ENCODE data around the gene CELF5. TPM values are rescaled to one million over a fixed set of nuclear protein-coding genes. Genes with fewer than 3 reads are reported as not detected.

The CELF5 gene
- total RNA-seq, 4 donors from 2014 or later = not detected

GRCh38 chr19:3291644-3292043 is 67.2 kb downstream of the CELF5 start:
- no peaks in the 10 kb centered on the region for H3K9me3 ChIP-seq
- intact Hi-C loops (cut with DNase I; ENCODE audit: low total_unique reads) (no loop called here), in situ Hi-C loops (cut with MboI; ENCODE audit: low sequenced_read_pairs in 4 of 4) (no loop called here)
- DNase-seq (no peak), ATAC-seq (no peak)
- no peaks in the 10 kb centered on the region for H3K4me1 ChIP-seq
- H3K27me3 ChIP-seq = peaks cover 43 to 60% (median 58%) of the 10 kb centered on the region in 3 donors
- TF ChIP-seq POLR2A (IDR thresholded peaks at IDR 0.05) (no peak), CTCF (IDR thresholded peaks at IDR 0.05 in 4 of 5, conservative IDR thresholded peaks at IDR 0.05 in 1 of 5) (no peak)
- H3K27ac ChIP-seq = no peak overlapping the region
- H3K36me3 ChIP-seq = no peaks in the 10 kb centered on the region
- H3K4me3 ChIP-seq = no peak overlapping the region

- Histone ChIP-seq H3K4me3 (no peak overlapping the region), H3K9me3 (no peaks in the 10 kb centered on the region), H3K27me3 (peaks cover 40 to 60% (median 57%) of the 10 kb centered on the region in 3 donors), H3K4me1 (no peaks in the 10 kb centered on the region), H3K36me3 (no peaks in the 10 kb centered on the region), H3K27ac (no peak overlapping the region)
- ATAC-seq (no peak), DNase-seq (no peak)
- intact Hi-C loops (cut with DNase I; ENCODE audit: low total_unique reads) = no loop called here
- in situ Hi-C loops (cut with MboI; ENCODE audit: low sequenced_read_pairs in 4 of 4) = no loop called here
- TF ChIP-seq CTCF (IDR thresholded peaks at IDR 0.05 in 4 of 5, conservative IDR thresholded peaks at IDR 0.05 in 1 of 5) (no peak), POLR2A (IDR thresholded peaks at IDR 0.05) (no peak)
These were observed 68.6 kb downstream of the CELF5 start for GRCh38 chr19:3292958-3293529.

- DNase-seq (no peak), ATAC-seq (no peak)
- Histone ChIP-seq H3K36me3 (no peaks in the 10 kb centered on the region), H3K4me1 (no peaks in the 10 kb centered on the region), H3K9me3 (no peaks in the 10 kb centered on the region), H3K27ac (no peak overlapping the region), H3K27me3 (peaks cover 36 to 58% (median 54%) of the 10 kb centered on the region in 3 donors), H3K4me3 (no peak overlapping the region)
- TF ChIP-seq CTCF (IDR thresholded peaks at IDR 0.05 in 4 of 5, conservative IDR thresholded peaks at IDR 0.05 in 1 of 5) (no peak), POLR2A (IDR thresholded peaks at IDR 0.05) (no peak)
- intact Hi-C loops (cut with DNase I; ENCODE audit: low total_unique reads) = no loop called here
- in situ Hi-C loops (cut with MboI; ENCODE audit: low sequenced_read_pairs in 4 of 4) = no loop called here
These were observed 69.1 kb downstream of the CELF5 start for GRCh38 chr19:3293560-3293959.

- no peak for TF ChIP-seq CTCF (IDR thresholded peaks at IDR 0.05 in 4 of 5, conservative IDR thresholded peaks at IDR 0.05 in 1 of 5)
- TF ChIP-seq POLR2A (IDR thresholded peaks at IDR 0.05) = no peak
- H3K4me1 ChIP-seq = no peaks in the 10 kb centered on the region
- H3K9me3 ChIP-seq = no peaks in the 10 kb centered on the region
- no peaks in the 10 kb centered on the region for H3K36me3 ChIP-seq
- no peak overlapping the region for H3K4me3 ChIP-seq
- H3K27me3 ChIP-seq = peaks cover 37 to 58% (median 52%) of the 10 kb centered on the region in 3 donors
- intact Hi-C loops (cut with DNase I; ENCODE audit: low total_unique reads) (no loop called here), in situ Hi-C loops (cut with MboI; ENCODE audit: low sequenced_read_pairs in 4 of 4) (no loop called here)
- ATAC-seq (no peak), DNase-seq (no peak)
- H3K27ac ChIP-seq = no peak overlapping the region
These were observed 69.8 kb downstream of the CELF5 start for GRCh38 chr19:3294080-3294850.

Data from gastrocnemius medialis (tissue), 4 donors.